Natural killer cell (primary cell): ENCODE measurements around the gene SLC2A14. TPM values are rescaled to one million over a fixed set of nuclear protein-coding genes. Genes with fewer than 3 reads are reported as not detected.
"Not testable (repeated sequence)": the region's sequence is repeated elsewhere in the genome, so short reads cannot be mapped to it uniquely, and the experiment has no call there.

Experiments used
- ATAC-seq, 3 donors: fragments of 150-1000 bp in 2 of 3; fragments of 200-7000 bp in 1 of 3; cut with Tn5 transposase; 1 replicate in 1 of 3; 2 replicates in 2 of 3; pipeline ENCODE4 v1.10.0; 2021; ENCODE audit warnings: mild to moderate bottlenecking in 2 of 3, moderate library complexity in 2 of 3
- DNase-seq, 2 donors: peaks; one replicate each; pipeline versions ENCODE4 v3.0.0 to v3.0.0-alpha.2; 2013 to 2021; ENCODE audit warnings: mixed read lengths in 1 of 2
- H3K27ac ChIP-seq: one replicate; pipeline ENCODE4 v1.5.1; 2013; ENCODE audit warnings: mild to moderate bottlenecking, low read length
- H3K27me3 ChIP-seq: one replicate; pipeline ENCODE4 v1.6.1; 2013; ENCODE audit warnings: low read length; ENCODE audit not compliant: control insufficient read depth, insufficient read depth
- H3K36me3 ChIP-seq: one replicate; pipeline ENCODE4 v1.6.1; 2013; ENCODE audit warnings: low read length; ENCODE audit not compliant: control insufficient read depth, insufficient read depth
- H3K4me1 ChIP-seq: one replicate; pipeline ENCODE4 v1.6.1; 2013; ENCODE audit warnings: low read length; ENCODE audit not compliant: control insufficient read depth, insufficient read depth
- H3K4me3 ChIP-seq: one replicate; pipeline ENCODE4 v1.5.1; 2013; ENCODE audit warnings: low read length
- H3K9me3 ChIP-seq: one replicate; pipeline ENCODE4 v1.6.1; 2013; ENCODE audit warnings: low read length; ENCODE audit not compliant: control insufficient read depth, insufficient read depth
- H3K27ac Mint-ChIP-seq, 2 donors: one replicate each; pipeline ENCODE4 v1.8.0; 2022; ENCODE audit warnings: mild to moderate bottlenecking in 2 of 2, mixed read lengths in 2 of 2, moderate library complexity in 1 of 2
- H3K27me3 Mint-ChIP-seq, 2 donors: one replicate each; pipeline ENCODE4 v1.8.0; 2022; ENCODE audit warnings: low read depth in 2 of 2, mixed read lengths in 2 of 2
- H3K36me3 Mint-ChIP-seq: one replicate; pipeline ENCODE4 v1.8.0; 2022; ENCODE audit warnings: mixed read lengths
- H3K4me1 Mint-ChIP-seq, 2 donors: one replicate each; pipeline ENCODE4 v1.8.0; 2022; ENCODE audit warnings: mixed read lengths in 2 of 2
- H3K4me3 Mint-ChIP-seq: one replicate; pipeline ENCODE4 v1.8.0; 2022; ENCODE audit warnings: mild to moderate bottlenecking, moderate library complexity, mixed read lengths
- H3K9me3 Mint-ChIP-seq, 2 donors: one replicate each; pipeline ENCODE4 v1.8.0; 2022; ENCODE audit warnings: mixed read lengths in 2 of 2
- WGBS: methylation state at CpG from one replicate; pipeline ENCODE4 v1.1.7; 2013; ENCODE audit warnings: missing lambda C conversion rate; ENCODE audit not compliant: insufficient coverage; 5-methylcytosine and 5-hydroxymethylcytosine counted together
- intact Hi-C: fragments of 100-400 bp; cut with micrococcal nuclease; formaldehyde crosslinking; loops from one replicate; pipeline ENCODE4 v1.14.2; 2022
- total RNA-seq, 4 donors: library from RNA; stranded (reverse); fragments of 120-200 nt in 1 of 4; gene quantifications; one replicate each; pipeline versions ENCODE4 v1.2.3 to v1.2.4, GENCODE V29; 2013 to 2022
- TF ChIP-seq, protein P1 (sequence below): fragments of 200-600 bp; IDR thresholded peaks from one replicate; pipeline ENCODE4 v1.8.0; 2022; ENCODE audit warnings: antibody characterized with exemption

SLC2A14 gene
- total RNA-seq, 3 donors from 2014 or later (not counting 1 experiment from before 2014, with no cell fraction given), result 0.12 to 7.9 (median 0.25) TPM

DNA sequence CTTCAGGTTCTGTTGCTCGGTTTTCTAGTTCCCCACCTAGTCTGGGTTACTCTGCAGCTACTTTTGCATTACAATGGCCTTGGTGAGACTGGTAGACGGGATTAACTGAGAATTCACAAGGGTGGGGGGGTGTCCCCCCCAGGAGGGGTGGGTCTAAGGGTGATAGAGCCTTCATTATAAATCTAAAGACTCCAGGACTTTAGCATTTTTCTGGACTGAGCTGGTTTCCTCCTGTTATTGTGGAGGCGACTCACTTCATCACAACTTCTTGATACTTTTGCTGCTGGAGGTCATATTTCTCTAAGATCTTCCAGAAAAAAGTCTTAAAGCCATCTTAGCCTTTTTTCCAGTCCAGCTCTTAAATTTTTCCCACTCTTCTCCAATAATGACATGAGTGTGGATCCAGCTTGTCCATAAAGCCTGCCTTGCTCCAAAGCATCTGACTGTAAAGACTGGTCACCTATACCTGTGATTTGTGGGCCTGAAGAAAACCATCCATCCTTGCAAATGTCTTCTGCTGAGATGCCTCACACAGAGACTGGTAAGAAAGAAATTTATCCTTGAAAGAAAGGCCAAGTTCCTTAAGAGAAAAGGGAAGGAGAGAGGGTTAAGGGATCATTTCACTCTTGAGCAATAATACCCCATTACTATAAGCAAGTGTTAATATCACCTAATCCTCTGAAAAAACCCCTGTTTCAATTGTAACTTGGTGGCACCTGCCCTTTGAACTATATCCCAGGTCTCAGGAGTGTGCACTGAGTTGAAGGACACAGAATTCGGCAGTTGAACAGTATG, 19.7 kb upstream of the SLC2A14 start:
- intact Hi-C loops, result no loop called here
- no peaks in the 10 kb centered on the region for H3K9me3 Mint-ChIP-seq

DNA sequence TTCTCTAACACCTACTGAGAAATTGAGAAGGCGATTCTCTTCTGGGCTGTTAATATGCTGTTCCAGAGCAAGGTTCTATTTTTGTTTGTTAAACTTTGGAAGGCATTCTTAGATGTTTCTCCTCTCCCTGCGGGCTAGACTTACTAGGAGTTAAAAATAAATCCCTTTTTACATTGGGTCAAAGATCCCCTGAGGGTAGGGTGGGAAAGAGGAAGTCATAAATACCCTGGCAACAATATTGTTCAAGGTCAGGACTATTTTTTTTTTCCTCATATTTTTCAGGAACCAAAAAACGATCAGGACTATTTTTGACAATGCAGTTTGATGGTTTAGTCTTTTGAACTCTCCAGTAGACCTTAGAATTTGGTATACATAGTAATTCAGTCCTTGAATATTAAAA, 12.0 kb upstream of the SLC2A14 start:
- no peak overlapping the region for H3K4me3 Mint-ChIP-seq
- H3K27me3 Mint-ChIP-seq, result peaks cover 0 to 3% of the 10 kb centered on the region in 2 donors
- no peaks in the 10 kb centered on the region for H3K9me3 Mint-ChIP-seq
- no peaks in the 10 kb centered on the region for H3K27me3 ChIP-seq
- no peaks in the 10 kb centered on the region for H3K9me3 ChIP-seq
- H3K36me3 Mint-ChIP-seq, result no peaks in the 10 kb centered on the region
- DNase-seq, result no peak
- H3K36me3 ChIP-seq, result no peaks in the 10 kb centered on the region
- H3K4me1 ChIP-seq, result no peaks in the 10 kb centered on the region
- no peak overlapping the region for H3K27ac ChIP-seq
- no peak overlapping the region for H3K4me3 ChIP-seq
- no peaks in the 10 kb centered on the region for H3K4me1 Mint-ChIP-seq
- TF ChIP-seq, protein P1, sequence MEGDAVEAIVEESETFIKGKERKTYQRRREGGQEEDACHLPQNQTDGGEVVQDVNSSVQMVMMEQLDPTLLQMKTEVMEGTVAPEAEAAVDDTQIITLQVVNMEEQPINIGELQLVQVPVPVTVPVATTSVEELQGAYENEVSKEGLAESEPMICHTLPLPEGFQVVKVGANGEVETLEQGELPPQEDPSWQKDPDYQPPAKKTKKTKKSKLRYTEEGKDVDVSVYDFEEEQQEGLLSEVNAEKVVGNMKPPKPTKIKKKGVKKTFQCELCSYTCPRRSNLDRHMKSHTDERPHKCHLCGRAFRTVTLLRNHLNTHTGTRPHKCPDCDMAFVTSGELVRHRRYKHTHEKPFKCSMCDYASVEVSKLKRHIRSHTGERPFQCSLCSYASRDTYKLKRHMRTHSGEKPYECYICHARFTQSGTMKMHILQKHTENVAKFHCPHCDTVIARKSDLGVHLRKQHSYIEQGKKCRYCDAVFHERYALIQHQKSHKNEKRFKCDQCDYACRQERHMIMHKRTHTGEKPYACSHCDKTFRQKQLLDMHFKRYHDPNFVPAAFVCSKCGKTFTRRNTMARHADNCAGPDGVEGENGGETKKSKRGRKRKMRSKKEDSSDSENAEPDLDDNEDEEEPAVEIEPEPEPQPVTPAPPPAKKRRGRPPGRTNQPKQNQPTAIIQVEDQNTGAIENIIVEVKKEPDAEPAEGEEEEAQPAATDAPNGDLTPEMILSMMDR, result no peak
- H3K27ac Mint-ChIP-seq, result no peak overlapping the region
- ATAC-seq, result no peak
- WGBS, result no CpG with 5 or more reads among the region's 3 CpGs
- intact Hi-C loops, result no loop called here

More for the DNA sequence above, 19.7 kb upstream of the SLC2A14 start:
- H3K4me3 ChIP-seq, result no peak overlapping the region
- no peaks in the 10 kb centered on the region for H3K4me1 ChIP-seq
- Mint-ChIP-seq H3K27me3 (no peaks in the 10 kb centered on the region), H3K4me1 (no peaks in the 10 kb centered on the region), H3K4me3 (no peak overlapping the region), H3K36me3 (no peaks in the 10 kb centered on the region), H3K27ac (no peak overlapping the region)
- no peak overlapping the region for H3K27ac ChIP-seq
- H3K36me3 ChIP-seq, result no peaks in the 10 kb centered on the region
- no peaks in the 10 kb centered on the region for H3K9me3 ChIP-seq
- no peaks in the 10 kb centered on the region for H3K27me3 ChIP-seq
- ATAC-seq (no peak), DNase-seq (no peak)
- 89% methylated on average over 2 of the region's 4 CpGs for WGBS
- TF ChIP-seq, protein P1, result no peak

- H3K27me3 Mint-ChIP-seq, result not testable (repeated sequence)
- 82% methylated on average over 1 of the region's 4 CpGs for WGBS
Observed at GRCh38 chr12:7881736-7882120, 9.0 kb upstream of the SLC2A14 start.

DNA sequence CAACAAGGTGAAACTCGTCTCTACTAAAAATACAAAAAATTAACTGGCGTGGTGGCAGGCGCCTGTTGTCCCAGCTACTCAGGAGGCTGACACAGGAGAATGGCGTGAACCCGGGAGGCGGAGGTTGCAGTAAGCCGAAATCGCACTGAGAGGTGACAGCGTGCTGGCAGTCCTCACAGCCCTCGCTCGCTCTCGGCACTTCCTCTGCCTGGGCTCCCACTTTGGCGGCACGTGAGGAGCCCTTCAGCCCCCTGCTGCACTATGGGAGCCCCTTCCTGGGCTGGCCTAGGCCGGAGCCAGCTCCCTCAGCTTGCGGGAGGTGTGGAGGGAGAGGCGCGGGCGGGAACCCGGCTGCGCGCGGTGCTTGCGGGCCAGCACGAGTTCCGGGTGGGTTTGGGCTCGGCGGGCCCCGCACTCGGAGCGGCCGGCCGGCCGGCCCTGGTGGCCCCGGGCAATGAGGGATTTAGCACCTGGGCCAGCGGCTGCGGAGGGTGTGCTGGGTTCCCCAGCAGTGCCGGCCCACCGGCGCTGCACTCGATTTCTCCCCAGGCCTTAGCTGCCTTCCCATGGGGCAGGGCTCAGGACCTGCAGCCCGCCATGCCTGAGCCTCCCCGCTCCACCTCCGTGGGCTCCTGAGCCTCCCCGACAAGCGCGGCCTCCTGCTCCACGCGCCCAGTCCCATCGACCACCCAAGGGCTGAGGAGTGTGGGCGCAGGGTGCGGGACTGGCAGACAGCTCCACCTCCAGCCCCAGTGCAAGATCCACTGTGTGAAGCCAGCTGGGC, 8.4 kb upstream of the SLC2A14 start:
- H3K36me3 ChIP-seq, DNase-seq, H3K27ac Mint-ChIP-seq, intact Hi-C loops, H3K4me3 ChIP-seq, H3K4me1 Mint-ChIP-seq, H3K36me3 Mint-ChIP-seq, H3K4me1 ChIP-seq, H3K9me3 ChIP-seq, H3K27me3 ChIP-seq, H3K27ac ChIP-seq, ATAC-seq, H3K4me3 Mint-ChIP-seq, H3K27me3 Mint-ChIP-seq, H3K9me3 Mint-ChIP-seq: not testable (repeated sequence)
- WGBS, result 93% methylated on average over 52 of the region's 52 CpGs

More at GRCh38 chr12:7881736-7882120, 9.0 kb upstream of the SLC2A14 start:
- H3K36me3 Mint-ChIP-seq, H3K4me1 ChIP-seq, H3K27me3 ChIP-seq, intact Hi-C loops, H3K27ac ChIP-seq, H3K4me3 Mint-ChIP-seq, H3K36me3 ChIP-seq, DNase-seq, H3K4me1 Mint-ChIP-seq, H3K4me3 ChIP-seq, ATAC-seq, H3K9me3 ChIP-seq, H3K27ac Mint-ChIP-seq, H3K9me3 Mint-ChIP-seq: not testable (repeated sequence)
